ENCODE results near the gene MAPK9.
A peak's percentile ranks its signal among the peaks of the same experiment; 100 is the strongest.
"Not testable (repeated sequence)": the region's sequence is repeated elsewhere in the genome, so short reads cannot be mapped to it uniquely, and the experiment has no call there.

The MAPK9 gene

GRCh38 chr5:180213657-180214207, 78.2 kb downstream of the MAPK9 start:
- no peak for TF ChIP-seq CTCF (conservative IDR thresholded peaks at IDR 0.05; ENCODE audit: control insufficient read depth, insufficient read depth, low read depth, low read length)
- no peak for DNase-seq (ENCODE audit: low read depth)
- no peak overlapping the region for H3K4me3 ChIP-seq (ENCODE audit: control insufficient read depth, low read depth, low read length)

- TF ChIP-seq CTCF (conservative IDR thresholded peaks at IDR 0.05; ENCODE audit: control insufficient read depth, insufficient read depth, low read depth, low read length): no peak
- no peak for DNase-seq (ENCODE audit: low read depth)
- no peak overlapping the region for H3K4me3 ChIP-seq (ENCODE audit: control insufficient read depth, low read depth, low read length)
These were observed 78.7 kb downstream of the MAPK9 start for GRCh38 chr5:180213256-180213600.

- no peak overlapping the region for H3K4me3 ChIP-seq (ENCODE audit: control insufficient read depth, low read depth, low read length)
- peak; percentile 30 for DNase-seq (ENCODE audit: low read depth)
- TF ChIP-seq CTCF (conservative IDR thresholded peaks at IDR 0.05; ENCODE audit: control insufficient read depth, insufficient read depth, low read depth, low read length): no peak
These were observed 79.3 kb downstream of the MAPK9 start for GRCh38 chr5:180212363-180213255.

- DNase-seq (ENCODE audit: low read depth): no peak
- TF ChIP-seq CTCF (conservative IDR thresholded peaks at IDR 0.05; ENCODE audit: control insufficient read depth, insufficient read depth, low read depth, low read length): no peak
- no peak overlapping the region for H3K4me3 ChIP-seq (ENCODE audit: control insufficient read depth, low read depth, low read length)
These were observed 80.2 kb downstream of the MAPK9 start for GRCh38 chr5:180211761-180212035.

GRCh38 chr5:180210961-180211760, 80.7 kb downstream of the MAPK9 start:
- no peak overlapping the region for H3K4me3 ChIP-seq (ENCODE audit: control insufficient read depth, low read depth, low read length)
- no peak for TF ChIP-seq CTCF (conservative IDR thresholded peaks at IDR 0.05; ENCODE audit: control insufficient read depth, insufficient read depth, low read depth, low read length)
- DNase-seq (ENCODE audit: low read depth): no peak

GRCh38 chr5:180210077-180210476, 81.8 kb downstream of the MAPK9 start:
- not testable (repeated sequence) for DNase-seq (ENCODE audit: low read depth)

GRCh38 chr5:180209137-180209581, 82.7 kb downstream of the MAPK9 start, which contains the start of gene RASGEF1C:
RASGEF1C (minus strand) TSS chr5:180209211; CDS start chr5:180138052, 71,159 bp downstream.
- H3K4me3 ChIP-seq (ENCODE audit: control insufficient read depth, low read depth, low read length): no peak within 1 kb of the TSS
- DNase-seq (ENCODE audit: low read depth): peak; percentile 40
- TF ChIP-seq CTCF (conservative IDR thresholded peaks at IDR 0.05; ENCODE audit: control insufficient read depth, insufficient read depth, low read depth, low read length): no peak

More at GRCh38 chr5:180210077-180210476, 81.8 kb downstream of the MAPK9 start:
- not testable (repeated sequence) for H3K4me3 ChIP-seq (ENCODE audit: control insufficient read depth, low read depth, low read length)

Data from fibroblast of mammary gland (primary cell).